ENCODE results near the gene KLK2.

DNA sequence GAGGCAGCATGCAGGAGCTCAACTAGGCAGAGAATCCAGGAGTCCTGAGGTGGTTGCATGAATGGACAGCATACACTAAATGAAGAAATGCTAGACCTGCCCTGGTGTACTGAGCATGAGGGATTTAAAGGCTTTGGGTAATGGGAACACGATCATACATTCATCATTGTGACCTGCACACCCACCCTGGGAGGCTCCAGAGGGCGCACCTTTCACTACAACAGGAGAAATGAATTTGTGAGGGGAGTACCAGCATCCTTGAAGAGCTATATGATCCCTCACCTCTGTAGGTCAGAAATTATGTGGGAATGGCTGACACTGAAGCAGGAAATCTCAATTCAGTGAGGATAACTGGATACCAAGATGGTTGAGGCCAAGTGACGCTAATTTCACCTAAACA lies 8.9 kb downstream of the KLK2 start:
- TF ChIP-seq, protein P1, sequence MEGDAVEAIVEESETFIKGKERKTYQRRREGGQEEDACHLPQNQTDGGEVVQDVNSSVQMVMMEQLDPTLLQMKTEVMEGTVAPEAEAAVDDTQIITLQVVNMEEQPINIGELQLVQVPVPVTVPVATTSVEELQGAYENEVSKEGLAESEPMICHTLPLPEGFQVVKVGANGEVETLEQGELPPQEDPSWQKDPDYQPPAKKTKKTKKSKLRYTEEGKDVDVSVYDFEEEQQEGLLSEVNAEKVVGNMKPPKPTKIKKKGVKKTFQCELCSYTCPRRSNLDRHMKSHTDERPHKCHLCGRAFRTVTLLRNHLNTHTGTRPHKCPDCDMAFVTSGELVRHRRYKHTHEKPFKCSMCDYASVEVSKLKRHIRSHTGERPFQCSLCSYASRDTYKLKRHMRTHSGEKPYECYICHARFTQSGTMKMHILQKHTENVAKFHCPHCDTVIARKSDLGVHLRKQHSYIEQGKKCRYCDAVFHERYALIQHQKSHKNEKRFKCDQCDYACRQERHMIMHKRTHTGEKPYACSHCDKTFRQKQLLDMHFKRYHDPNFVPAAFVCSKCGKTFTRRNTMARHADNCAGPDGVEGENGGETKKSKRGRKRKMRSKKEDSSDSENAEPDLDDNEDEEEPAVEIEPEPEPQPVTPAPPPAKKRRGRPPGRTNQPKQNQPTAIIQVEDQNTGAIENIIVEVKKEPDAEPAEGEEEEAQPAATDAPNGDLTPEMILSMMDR (IDR thresholded peaks at IDR 0.05 in 8 of 11, conservative IDR thresholded peaks at IDR 0.05 in 3 of 11), result no peak
- TF ChIP-seq POLR2A (IDR thresholded peaks at IDR 0.05), result no peak

All from spleen (tissue), 7 donors.